CD4-positive, CD25-positive, alpha-beta regulatory T cell (primary cell): ENCODE data around the gene SYTL2. TPM values are rescaled to one million over a fixed set of nuclear protein-coding genes. Genes with fewer than 3 reads are reported as not detected.
"Not testable (repeated sequence)": the region's sequence is repeated elsewhere in the genome, so short reads cannot be mapped to it uniquely, and the experiment has no call there.

Experiments used
- ATAC-seq, 2 donors: fragments of 150-1000 bp; cut with Tn5 transposase; one replicate each; pipeline ENCODE4 v1.10.0; 2021; ENCODE audit warnings: low read depth in 2 of 2, moderate number of reproducible peaks in 2 of 2, moderate library complexity in 1 of 2
- DNase-seq, 3 donors: peaks; one replicate each; pipeline versions ENCODE4 v3.0.0 to v3.0.0-alpha.2; 2012 to 2022; ENCODE audit warnings: mixed read lengths in 1 of 3
- H3K27ac ChIP-seq: one replicate; pipeline ENCODE4 v1.7.0; 2013; ENCODE audit warnings: mild to moderate bottlenecking, low read length; ENCODE audit not compliant: insufficient read depth, poor library complexity, severe bottlenecking
- H3K27me3 ChIP-seq: one replicate; pipeline ENCODE4 v1.7.0; 2013; ENCODE audit warnings: low read length; ENCODE audit not compliant: control insufficient read depth, insufficient read depth
- H3K36me3 ChIP-seq: one replicate; pipeline ENCODE4 v1.7.0; 2013; ENCODE audit warnings: mild to moderate bottlenecking, low read length, moderate library complexity; ENCODE audit not compliant: control insufficient read depth, insufficient read depth
- H3K4me1 ChIP-seq: 2 replicates; pipeline ENCODE4 v1.7.0; 2013; ENCODE audit warnings: mild to moderate bottlenecking, low read length; ENCODE audit not compliant: insufficient read depth, control insufficient read depth, poor library complexity, severe bottlenecking
- H3K4me3 ChIP-seq: one replicate; pipeline ENCODE4 v1.7.0; 2013; ENCODE audit warnings: low read depth, mild to moderate bottlenecking, low read length, moderate library complexity
- H3K9me3 ChIP-seq, 2 experiments: 1 replicate in 1 of 2; 2 replicates in 1 of 2; pipeline ENCODE4 v1.7.0; 2013; ENCODE audit warnings: low read length in 2 of 2, mild to moderate bottlenecking in 1 of 2, moderate library complexity in 1 of 2; ENCODE audit not compliant: control insufficient read depth in 2 of 2
- H3K27ac Mint-ChIP-seq, 3 donors: one replicate each; pipeline ENCODE4 v1.8.0; 2020 to 2022; ENCODE audit warnings: mild to moderate bottlenecking in 3 of 3, mixed read lengths in 3 of 3, moderate library complexity in 2 of 3
- H3K27me3 Mint-ChIP-seq: one replicate; pipeline ENCODE4 v1.8.0; 2022; ENCODE audit warnings: mild to moderate bottlenecking, mixed read lengths
- H3K36me3 Mint-ChIP-seq: one replicate; pipeline ENCODE4 v1.8.0; 2020; ENCODE audit warnings: mixed read lengths
- H3K4me1 Mint-ChIP-seq, 4 donors: one replicate each; pipeline ENCODE4 v1.8.0; 2020 to 2022; ENCODE audit warnings: mixed read lengths in 4 of 4, mild to moderate bottlenecking in 1 of 4
- H3K4me3 Mint-ChIP-seq, 4 donors: one replicate each; pipeline ENCODE4 v1.8.0; 2020 to 2022; ENCODE audit warnings: mild to moderate bottlenecking in 4 of 4, mixed read lengths in 4 of 4, moderate library complexity in 3 of 4
- H3K9me3 Mint-ChIP-seq, 7 donors: one replicate each; pipeline ENCODE4 v1.8.0; 2020 to 2022; ENCODE audit warnings: mixed read lengths in 7 of 7, mild to moderate bottlenecking in 3 of 7, moderate library complexity in 2 of 7
- polyA plus RNA-seq, 4 donors: library from polyadenylated mRNA; unstranded; fragments of 300-500 nt; fragmentation: Illumina TruSeq; gene quantifications; one replicate each; pipeline ENCODE4 v1.2.3, GENCODE V29; 2021
- total RNA-seq: library from RNA; stranded (reverse); gene quantifications from one replicate; pipeline ENCODE4 v1.2.3, GENCODE V29; 2022

The SYTL2 gene
- total and polyA plus RNA-seq, 5 donors from 2014 or later: 4.5 to 40.0 (median 5.6) TPM

GRCh38 chr11:85672105-85672902 lies 138.6 kb downstream of the SYTL2 start:
- no peak overlapping the region for H3K27ac Mint-ChIP-seq
- H3K27me3 Mint-ChIP-seq: no peaks in the 10 kb centered on the region
- no peaks in the 10 kb centered on the region for H3K4me1 Mint-ChIP-seq
- peaks cover 0 to 4% (median 1%) of the 10 kb centered on the region in 7 donors for H3K9me3 Mint-ChIP-seq
- Histone ChIP-seq H3K36me3 (no peaks in the 10 kb centered on the region), H3K9me3 (no peaks in the 10 kb centered on the region), H3K27ac (no peak overlapping the region), H3K4me1 (no peaks in the 10 kb centered on the region), H3K27me3 (peaks cover 3% of the 10 kb centered on the region), H3K4me3 (no peak overlapping the region)
- no peak for ATAC-seq
- H3K4me3 Mint-ChIP-seq: no peak overlapping the region
- DNase-seq: no peak
- no peaks in the 10 kb centered on the region for H3K36me3 Mint-ChIP-seq

GRCh38 chr11:85670949-85671663 lies 139.8 kb downstream of the SYTL2 start:
- H3K4me1 ChIP-seq, H3K4me3 Mint-ChIP-seq, H3K27ac ChIP-seq, H3K27me3 Mint-ChIP-seq, H3K27ac Mint-ChIP-seq, H3K36me3 ChIP-seq, H3K4me1 Mint-ChIP-seq, DNase-seq, H3K9me3 ChIP-seq, H3K4me3 ChIP-seq, ATAC-seq, H3K9me3 Mint-ChIP-seq, H3K27me3 ChIP-seq, H3K36me3 Mint-ChIP-seq: not testable (repeated sequence)

GRCh38 chr11:85668157-85668556 lies 142.8 kb downstream of the SYTL2 start:
- H3K4me3 ChIP-seq: no peak overlapping the region
- H3K4me1 ChIP-seq: peaks cover 6% of the 10 kb centered on the region
- H3K9me3 ChIP-seq: no peaks in the 10 kb centered on the region
- H3K4me1 Mint-ChIP-seq: peaks cover 0 to 19% (median 11%) of the 10 kb centered on the region in 4 donors
- peak overlapping the region in 2 of 4 donors; percentile 24 to 61 for H3K4me3 Mint-ChIP-seq
- no peak for ATAC-seq
- H3K27me3 ChIP-seq: no peaks in the 10 kb centered on the region
- H3K36me3 Mint-ChIP-seq: no peaks in the 10 kb centered on the region
- no peaks in the 10 kb centered on the region for H3K27me3 Mint-ChIP-seq
- H3K27ac ChIP-seq: no peak overlapping the region
- DNase-seq: no peak
- no peak overlapping the region for H3K27ac Mint-ChIP-seq
- H3K36me3 ChIP-seq: no peaks in the 10 kb centered on the region
- no peaks in the 10 kb centered on the region for H3K9me3 Mint-ChIP-seq

DNA sequence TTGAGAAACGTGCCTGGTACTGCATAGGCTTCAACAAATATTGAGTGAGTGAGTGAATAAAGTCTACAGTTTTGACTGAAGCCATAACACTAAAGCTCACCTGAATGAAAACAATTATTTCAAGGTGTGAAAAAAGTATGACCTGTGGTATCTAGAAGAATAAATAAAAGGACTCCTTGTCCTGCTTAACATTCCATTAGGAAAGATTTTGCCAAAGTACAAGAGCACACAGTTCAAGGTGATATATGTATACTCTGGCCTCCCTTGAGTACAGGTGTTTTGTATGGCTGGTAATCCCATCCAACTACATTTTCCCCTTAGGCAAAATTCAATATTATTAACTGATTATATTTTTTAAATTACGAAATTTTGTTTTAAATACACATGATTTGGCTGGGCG lies 144.3 kb downstream of the SYTL2 start:
- no peak for DNase-seq
- no peak overlapping the region for H3K4me3 ChIP-seq
- Mint-ChIP-seq H3K4me3 (peak overlapping the region in 1 of 4 donors; percentile 21), H3K4me1 (peaks cover 0 to 29% (median 20%) of the 10 kb centered on the region in 4 donors), H3K9me3 (no peaks in the 10 kb centered on the region), H3K27ac (peak overlapping the region in 1 of 3 donors; percentile 99), H3K27me3 (no peaks in the 10 kb centered on the region), H3K36me3 (peaks cover 3% of the 10 kb centered on the region)
- peaks cover 20% of the 10 kb centered on the region for H3K4me1 ChIP-seq
- no peaks in the 10 kb centered on the region for H3K36me3 ChIP-seq
- ATAC-seq: no peak
- no peak overlapping the region for H3K27ac ChIP-seq
- no peaks in the 10 kb centered on the region for H3K9me3 ChIP-seq
- H3K27me3 ChIP-seq: no peaks in the 10 kb centered on the region

- Mint-ChIP-seq H3K27me3 (no peaks in the 10 kb centered on the region), H3K4me3 (peak overlapping the region; percentile 99 to 100 (median 100)), H3K4me1 (peaks cover 9 to 37% (median 29%) of the 10 kb centered on the region in 4 donors), H3K9me3 (no peaks in the 10 kb centered on the region), H3K36me3 (peaks cover 11% of the 10 kb centered on the region), H3K27ac (peak overlapping the region; percentile 93 to 99 (median 99))
- H3K4me1 ChIP-seq: peaks cover 28% of the 10 kb centered on the region
- ATAC-seq: no peak
- H3K27ac ChIP-seq: peak overlapping the region; percentile 98
- no peaks in the 10 kb centered on the region for H3K9me3 ChIP-seq
- H3K36me3 ChIP-seq: peaks cover 6% of the 10 kb centered on the region
- DNase-seq: no peak
- H3K4me3 ChIP-seq: peak overlapping the region; percentile 95
- H3K27me3 ChIP-seq: no peaks in the 10 kb centered on the region
Measured at GRCh38 chr11:85665733-85666132, 145.2 kb downstream of the SYTL2 start.

- Mint-ChIP-seq H3K36me3 (peaks cover 17% of the 10 kb centered on the region), H3K4me3 (peak within 1 kb of the TSS; percentile 99 to 100 (median 100)), H3K4me1 (peaks cover 18 to 46% (median 37%) of the 10 kb centered on the region in 4 donors), H3K27ac (peak within 1 kb of the TSS; percentile 95 to 99 (median 99)), H3K9me3 (no peaks in the 10 kb centered on the region), H3K27me3 (no peaks in the 10 kb centered on the region)
- H3K27me3 ChIP-seq: no peaks in the 10 kb centered on the region
- H3K9me3 ChIP-seq: no peaks in the 10 kb centered on the region
- H3K27ac ChIP-seq: peak within 1 kb of the TSS; percentile 98
- H3K4me1 ChIP-seq: peaks cover 34% of the 10 kb centered on the region
- H3K4me3 ChIP-seq: peak within 1 kb of the TSS; percentile 95
- H3K36me3 ChIP-seq: peaks cover 15% of the 10 kb centered on the region
- peak; percentile 86 to 95 (median 91) for DNase-seq
- ATAC-seq: peak; percentile 73 to 75
Measured at GRCh38 chr11:85664615-85665481, 146.1 kb downstream of the SYTL2 start, which contains the start of gene CREBZF. Gene CREBZF, minus strand, starts transcription at chr11:85665129. Its CDS starts 254 bp downstream, at chr11:85664875.
